Smooth muscle cell (in vitro differentiated cells): ENCODE measurements around the gene ZNF331. TPM values are rescaled to one million over a fixed set of nuclear protein-coding genes. Genes with fewer than 3 reads are reported as not detected.
A peak's percentile ranks its signal among the peaks of the same experiment; 100 is the strongest.

Experiments used
- DNase-seq: peaks from one replicate; lab custom pipeline; 2025; ENCODE audit not compliant: unreplicated experiment; lab: John Stamatoyannopoulos, UW
- H2AFZ ChIP-seq: fragments of 200-600 bp; sonication (generic); 2 replicates; pipeline ENCODE4 v1.6.0; 2016; ENCODE audit warnings: antibody characterized with exemption, low read depth, mild to moderate bottlenecking
- H3F3A ChIP-seq: fragments of 200-600 bp; sonication (generic); 2 replicates; pipeline ENCODE4 v1.6.0; 2017; ENCODE audit warnings: antibody characterized with exemption, low read depth
- H3K27ac ChIP-seq: fragments of 200-600 bp; sonication (generic); 2 replicates; pipeline ENCODE4 v1.5.1; 2016; ENCODE audit warnings: low read depth, mild to moderate bottlenecking
- H3K27me3 ChIP-seq: fragments of 200-600 bp; sonication (generic); 2 replicates; pipeline ENCODE4 v1.6.1; 2016; ENCODE audit warnings: low read depth, mild to moderate bottlenecking
- H3K36me3 ChIP-seq: fragments of 200-600 bp; sonication (generic); 2 replicates; pipeline ENCODE4 v1.5.1; 2016; ENCODE audit warnings: low read depth
- H3K4me1 ChIP-seq: fragments of 200-600 bp; sonication (generic); 2 replicates; pipeline ENCODE4 v1.5.1; 2016; ENCODE audit warnings: low read depth
- H3K4me2 ChIP-seq: fragments of 200-600 bp; sonication (generic); 2 replicates; pipeline ENCODE4 v1.6.0; 2016; ENCODE audit warnings: mild to moderate bottlenecking
- H3K4me3 ChIP-seq: fragments of 200-600 bp; sonication (generic); 2 replicates; pipeline ENCODE4 v1.5.1; 2016; ENCODE audit warnings: mild to moderate bottlenecking
- H3K79me2 ChIP-seq: fragments of 200-600 bp; sonication (generic); 2 replicates; pipeline ENCODE4 v1.6.0; 2016; ENCODE audit warnings: low read depth, mild to moderate bottlenecking
- H3K9ac ChIP-seq: fragments of 200-600 bp; sonication (generic); 2 replicates; pipeline ENCODE4 v1.6.0; 2016; ENCODE audit warnings: low read depth
- H3K9me3 ChIP-seq: fragments of 200-600 bp; sonication (generic); replicated peaks from 2 replicates; pipeline ENCODE4 v1.5.1; 2016; ENCODE audit warnings: low read depth
- H4K20me1 ChIP-seq: fragments of 200-600 bp; sonication (generic); 2 replicates; pipeline ENCODE4 v1.6.0; 2016; ENCODE audit warnings: low read depth
- WGBS: methylation state at CpG from one replicate; pipeline ENCODE4 v1.1.7; 2016; ENCODE audit warnings: low lambda C conversion rate; 5-methylcytosine and 5-hydroxymethylcytosine counted together
- polyA plus RNA-seq: library from polyadenylated mRNA; unstranded; fragments of >200 nt; fragmentation: Nextera tagmentation; extraction: Ambion mirVana; gene quantifications from 2 replicates; pipeline ENCODE4 v1.2.1, GENCODE V29; 2016
- total RNA-seq: library from RNA; depleted of rRNA; stranded (reverse); fragments of >200 nt; gene quantifications from 2 replicates; pipeline ENCODE4 v1.2.3, GENCODE V29; 2014
- TF ChIP-seq, protein P1 (sequence below): fragments of 200-600 bp; sonication (generic); IDR thresholded peaks from 2 replicates; pipeline ENCODE4 v1.5.1; 2017; ENCODE audit warnings: borderline replicate concordance, mild to moderate bottlenecking, antibody characterized with exemption; ENCODE audit not compliant: insufficient read depth, poor library complexity, severe bottlenecking

Gene ZNF331
- total and polyA plus RNA-seq, 2 experiments from 2014 or later, result 9.7 to 12.1 TPM

DNA sequence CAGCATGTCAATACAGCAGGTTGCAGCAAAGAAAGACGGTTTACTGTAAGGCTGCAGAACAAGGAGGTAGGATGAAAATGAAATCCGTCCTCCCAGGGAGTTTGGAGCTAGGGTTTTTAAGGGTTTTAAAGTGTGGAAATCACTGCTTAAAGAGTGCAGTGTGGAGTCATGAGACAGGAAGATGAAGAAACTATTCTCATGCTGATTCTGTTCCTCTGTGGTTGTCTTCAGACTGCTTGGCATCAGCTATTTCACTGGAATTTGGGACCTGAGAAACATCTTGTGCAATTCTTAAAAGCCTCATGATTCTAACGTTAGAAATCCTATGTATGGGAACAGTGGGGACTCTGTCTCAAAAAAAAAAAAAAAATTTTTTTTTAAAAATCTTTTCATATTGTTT lies 11.4 kb downstream of the ZNF331 start:
- peaks cover 19% of the 10 kb centered on the region for H3K79me2 ChIP-seq

DNA sequence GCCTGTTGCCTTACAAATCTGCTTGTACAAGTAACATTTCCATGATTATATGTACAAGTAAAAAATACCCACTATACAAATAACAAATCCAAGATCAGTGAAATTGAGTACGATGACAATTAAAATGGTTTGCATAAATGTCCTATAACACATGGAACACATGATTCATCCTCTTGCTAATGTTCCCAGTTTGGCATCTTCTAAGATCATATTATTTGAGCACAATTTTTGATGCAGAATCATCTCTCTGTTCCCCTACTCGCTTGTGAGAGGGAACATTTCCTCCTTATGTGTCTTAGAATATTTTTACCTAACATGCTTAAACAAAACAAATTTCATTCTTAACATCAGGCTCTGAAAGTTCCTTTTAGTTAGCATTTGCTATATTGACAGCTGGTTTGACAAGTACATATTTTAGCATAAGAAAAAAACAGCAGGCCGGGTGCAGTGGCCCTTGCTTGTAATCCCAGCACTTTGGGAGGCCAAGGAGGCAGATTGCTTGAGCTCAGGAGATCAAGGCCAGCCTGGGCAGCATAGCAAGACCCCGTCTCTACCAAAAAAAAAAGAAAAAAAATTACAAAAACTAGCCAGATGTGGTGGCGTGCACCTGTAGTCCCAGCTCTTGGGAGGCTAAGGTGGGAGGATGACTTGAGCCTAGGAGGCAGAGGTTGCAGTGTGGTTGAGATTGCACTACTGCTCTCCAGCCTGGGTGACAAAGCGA lies 14.2 kb downstream of the ZNF331 start:
- no peak overlapping the region for H2AFZ ChIP-seq
- H3K27me3 ChIP-seq, result no peaks in the 10 kb centered on the region
- H3K4me1 ChIP-seq, result no peaks in the 10 kb centered on the region
- no peaks in the 10 kb centered on the region for H3K36me3 ChIP-seq
- DNase-seq, result no peak
- no peaks in the 10 kb centered on the region for H3K9me3 ChIP-seq
- H3K79me2 ChIP-seq, result peaks cover 19% of the 10 kb centered on the region
- no peak overlapping the region for H3K9ac ChIP-seq
- TF ChIP-seq, protein P1, sequence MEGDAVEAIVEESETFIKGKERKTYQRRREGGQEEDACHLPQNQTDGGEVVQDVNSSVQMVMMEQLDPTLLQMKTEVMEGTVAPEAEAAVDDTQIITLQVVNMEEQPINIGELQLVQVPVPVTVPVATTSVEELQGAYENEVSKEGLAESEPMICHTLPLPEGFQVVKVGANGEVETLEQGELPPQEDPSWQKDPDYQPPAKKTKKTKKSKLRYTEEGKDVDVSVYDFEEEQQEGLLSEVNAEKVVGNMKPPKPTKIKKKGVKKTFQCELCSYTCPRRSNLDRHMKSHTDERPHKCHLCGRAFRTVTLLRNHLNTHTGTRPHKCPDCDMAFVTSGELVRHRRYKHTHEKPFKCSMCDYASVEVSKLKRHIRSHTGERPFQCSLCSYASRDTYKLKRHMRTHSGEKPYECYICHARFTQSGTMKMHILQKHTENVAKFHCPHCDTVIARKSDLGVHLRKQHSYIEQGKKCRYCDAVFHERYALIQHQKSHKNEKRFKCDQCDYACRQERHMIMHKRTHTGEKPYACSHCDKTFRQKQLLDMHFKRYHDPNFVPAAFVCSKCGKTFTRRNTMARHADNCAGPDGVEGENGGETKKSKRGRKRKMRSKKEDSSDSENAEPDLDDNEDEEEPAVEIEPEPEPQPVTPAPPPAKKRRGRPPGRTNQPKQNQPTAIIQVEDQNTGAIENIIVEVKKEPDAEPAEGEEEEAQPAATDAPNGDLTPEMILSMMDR, result no peak
- no peaks in the 10 kb centered on the region for H4K20me1 ChIP-seq
- no peaks in the 10 kb centered on the region for H3F3A ChIP-seq
- WGBS, result 93% methylated on average over 6 of the region's 6 CpGs
- no peak overlapping the region for H3K4me2 ChIP-seq
- H3K27ac ChIP-seq, result no peak overlapping the region
- no peak overlapping the region for H3K4me3 ChIP-seq

More for the DNA sequence above, 11.4 kb downstream of the ZNF331 start:
- Histone ChIP-seq H2AFZ (no peak overlapping the region), H3K4me3 (no peak overlapping the region), H3K4me1 (no peaks in the 10 kb centered on the region), H3K9me3 (no peaks in the 10 kb centered on the region), H3F3A (no peaks in the 10 kb centered on the region), H3K36me3 (no peaks in the 10 kb centered on the region), H3K9ac (no peak overlapping the region), H3K27ac (peak overlapping the region; percentile 56), H3K27me3 (no peaks in the 10 kb centered on the region), H4K20me1 (no peaks in the 10 kb centered on the region), H3K4me2 (peak overlapping the region; percentile 54)
- WGBS, result 31% methylated on average over 3 of the region's 3 CpGs
- no peak for DNase-seq
- TF ChIP-seq, protein P1, result no peak

DNA sequence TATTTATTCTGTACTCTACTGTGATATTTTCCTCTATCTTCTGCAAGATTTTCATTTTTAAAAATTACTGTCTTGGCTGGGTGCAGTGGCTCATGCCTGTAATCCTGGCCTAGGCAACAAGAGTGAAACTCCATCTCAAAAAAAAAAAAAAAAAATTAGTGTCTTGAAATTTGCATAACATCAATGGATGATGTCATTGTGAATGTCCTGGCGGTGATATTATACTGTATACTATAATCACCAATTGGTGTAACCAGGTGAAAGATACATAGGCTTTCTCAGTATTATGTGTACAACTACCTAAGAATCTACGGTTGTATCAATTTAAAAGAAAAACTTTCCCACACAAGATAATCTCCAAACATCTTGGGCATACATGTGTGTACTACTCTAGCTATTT lies 15.2 kb downstream of the ZNF331 start:
- no peak for DNase-seq
- H3K36me3 ChIP-seq, result no peaks in the 10 kb centered on the region
- TF ChIP-seq, protein P1, result no peak
- H4K20me1 ChIP-seq, result no peaks in the 10 kb centered on the region
- no peaks in the 10 kb centered on the region for H3K27me3 ChIP-seq
- no peak overlapping the region for H3K27ac ChIP-seq
- WGBS, result 91% methylated on average over 2 of the region's 2 CpGs
- no peaks in the 10 kb centered on the region for H3K4me1 ChIP-seq
- no peaks in the 10 kb centered on the region for H3K9me3 ChIP-seq
- no peaks in the 10 kb centered on the region for H3F3A ChIP-seq
- no peak overlapping the region for H3K4me3 ChIP-seq
- H3K9ac ChIP-seq, result no peak overlapping the region
- H2AFZ ChIP-seq, result no peak overlapping the region
- H3K4me2 ChIP-seq, result no peak overlapping the region
- peaks cover 15% of the 10 kb centered on the region for H3K79me2 ChIP-seq
